ENCODE data around the gene PVALEF.

DNA sequence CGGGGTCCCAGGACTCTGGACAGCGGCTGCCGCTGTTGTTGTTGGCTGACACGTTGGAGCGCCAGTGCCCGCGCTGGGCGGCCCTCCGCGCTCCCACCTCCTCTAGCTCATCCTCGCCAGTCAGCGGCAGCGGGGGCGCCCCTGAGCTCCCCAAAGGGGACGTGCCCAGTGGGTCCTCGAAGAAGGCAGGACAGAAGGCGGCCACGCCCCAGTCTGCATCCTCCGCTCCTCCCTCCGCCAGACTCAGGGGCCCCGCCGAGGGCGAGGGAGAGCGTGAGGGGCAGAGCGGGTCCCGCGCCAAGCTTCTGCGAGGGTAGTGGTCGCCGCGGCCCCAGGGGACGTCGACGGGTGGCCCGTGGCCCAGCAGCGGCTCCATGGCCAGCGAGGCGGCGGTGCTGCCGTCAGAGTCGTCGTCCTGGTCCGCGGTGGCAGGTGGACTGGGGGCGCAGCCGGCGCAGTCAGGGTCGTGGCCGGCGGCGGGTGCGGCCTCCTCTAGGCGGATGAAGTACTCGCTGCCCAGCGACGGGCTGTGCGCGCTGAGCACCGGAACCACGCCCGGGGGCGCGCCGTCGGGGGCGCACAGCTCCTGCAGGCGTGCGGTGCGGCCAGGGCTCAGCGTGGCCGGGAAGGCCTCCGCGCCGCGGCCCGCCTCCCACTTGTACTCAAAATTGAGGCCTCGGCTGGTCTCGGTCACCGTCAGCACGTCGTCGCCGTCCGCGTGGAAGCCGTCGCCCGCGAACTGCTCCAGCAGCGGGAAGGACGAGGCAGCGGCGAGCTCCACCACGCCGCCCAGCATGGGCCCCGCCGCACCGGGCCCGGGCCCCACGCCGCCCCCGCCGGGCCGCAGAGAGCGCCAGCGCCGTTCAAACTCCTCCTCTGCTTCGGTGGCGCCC lies 43.2 kb upstream of the PVALEF start:
- TF ChIP-seq POLR2A (IDR thresholded peaks at IDR 0.05) (no peak), EP300 (IDR thresholded peaks at IDR 0.05) (no peak)
